Neuronal stem cell (in vitro differentiated cells): ENCODE data around the gene NTRK2.

ENCODE experiments used
- DNase-seq: peaks from one replicate; pipeline ENCODE4 v3.0.0-alpha.2; 2013; ENCODE audit warnings: low spot score
- H2AFZ ChIP-seq: one replicate; pipeline ENCODE4 v1.6.1; 2013; ENCODE audit warnings: mild to moderate bottlenecking, low read length, inconsistent platforms
- H2AK5ac ChIP-seq: 2 replicates; pipeline ENCODE4 v1.6.1; 2013; ENCODE audit warnings: low read depth, mild to moderate bottlenecking, inconsistent platforms, low read length, moderate library complexity, mixed read lengths
- H2BK120ac ChIP-seq: 2 replicates; pipeline ENCODE4 v1.6.1; 2013; ENCODE audit warnings: low read depth, mild to moderate bottlenecking, inconsistent platforms, low read length, moderate library complexity, mixed read lengths
- H2BK12ac ChIP-seq: one replicate; pipeline ENCODE4 v1.6.1; 2013; ENCODE audit warnings: low read length, inconsistent platforms
- H2BK15ac ChIP-seq: 2 replicates; pipeline ENCODE4 v1.6.1; 2013; ENCODE audit warnings: mild to moderate bottlenecking, low read length, inconsistent platforms, mixed read lengths
- H2BK5ac ChIP-seq: one replicate; pipeline ENCODE4 v1.6.1; 2013; ENCODE audit warnings: inconsistent platforms, mild to moderate bottlenecking, low read length, moderate library complexity
- H3K14ac ChIP-seq: one replicate; pipeline ENCODE4 v1.6.1; 2013; ENCODE audit warnings: low read length, inconsistent platforms
- H3K18ac ChIP-seq: 2 replicates; pipeline ENCODE4 v1.6.1; 2013; ENCODE audit warnings: low read length, inconsistent platforms
- H3K23ac ChIP-seq: 2 replicates; pipeline ENCODE4 v1.6.1; 2013; ENCODE audit warnings: low read depth, mild to moderate bottlenecking, mixed read lengths, low read length, inconsistent platforms; ENCODE audit not compliant: poor library complexity
- H3K27ac ChIP-seq: replicated peaks from 3 replicates; pipeline ENCODE4 v1.5.1; 2013; ENCODE audit warnings: low read length, inconsistent platforms
- H3K27me3 ChIP-seq, 3 experiments: 2 replicates each; pipeline ENCODE4 v1.6.1; 2013; ENCODE audit warnings: low read length in 3 of 3, mild to moderate bottlenecking in 2 of 3, inconsistent platforms in 1 of 3, low read depth in 1 of 3, mixed read lengths in 1 of 3, moderate library complexity in 1 of 3; ENCODE audit not compliant: control insufficient read depth in 3 of 3, insufficient read depth in 3 of 3
- H3K36me3 ChIP-seq, 2 donors: replicated peaks in 1 of 2; 2 replicates each; pipeline ENCODE4 v1.6.1; 2013; ENCODE audit warnings: low read length in 2 of 2; ENCODE audit not compliant: control insufficient read depth in 2 of 2, insufficient read depth in 2 of 2
- H3K4ac ChIP-seq: 2 replicates; pipeline ENCODE4 v1.6.1; 2013; ENCODE audit warnings: inconsistent platforms, mild to moderate bottlenecking, low read length, moderate library complexity
- H3K4me1 ChIP-seq, 2 donors: 1 replicate in 1 of 2; 2 replicates in 1 of 2; pipeline ENCODE4 v1.6.1; 2013; ENCODE audit warnings: low read length in 2 of 2, low read depth in 1 of 2; ENCODE audit not compliant: control insufficient read depth in 2 of 2, insufficient read depth in 1 of 2
- H3K4me2 ChIP-seq: one replicate; pipeline ENCODE4 v1.6.1; 2013; ENCODE audit warnings: mild to moderate bottlenecking, low read length, inconsistent platforms; ENCODE audit not compliant: insufficient read depth, poor library complexity, severe bottlenecking
- H3K4me3 ChIP-seq, 2 donors: 2 replicates each; pipeline ENCODE4 v1.5.1; 2013; ENCODE audit warnings: low read length in 2 of 2, mild to moderate bottlenecking in 2 of 2, inconsistent platforms in 1 of 2, moderate library complexity in 1 of 2
- H3K79me1 ChIP-seq: one replicate; pipeline ENCODE4 v1.6.1; 2013; ENCODE audit warnings: low read depth, mild to moderate bottlenecking, inconsistent platforms, low read length, moderate library complexity
- H3K9ac ChIP-seq: one replicate; pipeline ENCODE4 v1.6.1; 2013; ENCODE audit warnings: mild to moderate bottlenecking, low read depth, low read length, inconsistent platforms; ENCODE audit not compliant: poor library complexity
- H3K9me3 ChIP-seq, 2 donors: replicated peaks in 1 of 2; 2 replicates each; pipeline versions ENCODE3 to v1.6.1; 2013; ENCODE audit warnings: low read length in 2 of 2, mild to moderate bottlenecking in 2 of 2, inconsistent platforms in 1 of 2, low read depth in 1 of 2, mixed read lengths in 1 of 2, moderate library complexity in 1 of 2; ENCODE audit not compliant: control insufficient read depth in 2 of 2, insufficient read depth in 1 of 2
- H4K8ac ChIP-seq: one replicate; pipeline ENCODE4 v1.6.1; 2013; ENCODE audit warnings: low read depth, mild to moderate bottlenecking, inconsistent platforms, low read length, moderate library complexity
- H4K91ac ChIP-seq: one replicate; pipeline ENCODE4 v1.6.1; 2013; ENCODE audit warnings: low read length, low read depth, mild to moderate bottlenecking, inconsistent platforms; ENCODE audit not compliant: poor library complexity
- WGBS, 2 donors: extraction: QIAGEN DNeasy Blood & Tissue Kit; methylation state at CpG; one replicate each; pipeline ENCODE4 v1.1.7; 2013; ENCODE audit warnings: missing lambda C conversion rate in 2 of 2, mixed read lengths in 1 of 2; ENCODE audit not compliant: insufficient read length in 2 of 2, insufficient replicate concordance in 1 of 2; ENCODE audit errors: extremely low coverage in 2 of 2; 5-methylcytosine and 5-hydroxymethylcytosine counted together

NTRK2 gene

GRCh38 chr9:84947412-84947972 is 278.0 kb downstream of the NTRK2 start:
- Histone ChIP-seq H3K18ac (peak overlapping the region; percentile 1), H2BK120ac (no peak overlapping the region), H3K9me3 (peaks cover 2% of the 10 kb centered on the region in 2 donors), H3K4me2 (no peak overlapping the region), H3K79me1 (no peaks in the 10 kb centered on the region), H4K8ac (no peak overlapping the region), H2BK12ac (no peak overlapping the region), H3K36me3 (no peaks in the 10 kb centered on the region), H3K4me1 (peaks cover 2 to 16% of the 10 kb centered on the region in 2 donors), H2BK15ac (no peak overlapping the region), H3K14ac (no peak overlapping the region), H3K23ac (no peak overlapping the region), H2BK5ac (no peak overlapping the region), H2AK5ac (no peak overlapping the region), H3K4me3 (no peak overlapping the region), H3K9ac (no peak overlapping the region), H4K91ac (no peak overlapping the region), H3K27ac (no peak overlapping the region), H3K27me3 (no peaks in the 10 kb centered on the region), H2AFZ (no peak overlapping the region), H3K4ac (no peak overlapping the region)
- WGBS, 2 donors = no CpG with 5 or more reads among the region's 5 CpGs
- DNase-seq = no peak

- Histone ChIP-seq H3K79me1 (no peaks in the 10 kb centered on the region), H4K8ac (no peak overlapping the region), H3K4me1 (peaks cover 6 to 19% of the 10 kb centered on the region in 2 donors), H2AFZ (no peak overlapping the region), H2BK120ac (no peak overlapping the region), H2AK5ac (no peak overlapping the region), H3K9me3 (peaks cover 2% of the 10 kb centered on the region in 2 donors), H3K27me3 (no peaks in the 10 kb centered on the region), H2BK15ac (no peak overlapping the region), H3K23ac (no peak overlapping the region), H2BK12ac (no peak overlapping the region), H2BK5ac (no peak overlapping the region), H3K36me3 (no peaks in the 10 kb centered on the region), H3K4ac (no peak overlapping the region), H3K27ac (no peak overlapping the region), H3K18ac (no peak overlapping the region), H3K9ac (no peak overlapping the region), H3K14ac (no peak overlapping the region), H4K91ac (no peak overlapping the region), H3K4me2 (no peak overlapping the region), H3K4me3 (no peak overlapping the region)
- no CpG with 5 or more reads among the region's 4 CpGs for WGBS, 2 donors
- no peak for DNase-seq
Observed at GRCh38 chr9:84949258-84949657, 279.7 kb downstream of the NTRK2 start.

GRCh38 chr9:84949971-84950370 is 280.4 kb downstream of the NTRK2 start:
- H2BK5ac ChIP-seq = no peak overlapping the region
- no peak overlapping the region for H3K4me2 ChIP-seq
- H3K4ac ChIP-seq = no peak overlapping the region
- H3K14ac ChIP-seq = no peak overlapping the region
- peaks cover 2% of the 10 kb centered on the region in 2 donors for H3K9me3 ChIP-seq
- no peaks in the 10 kb centered on the region for H3K36me3 ChIP-seq
- no peak for DNase-seq
- H4K91ac ChIP-seq = no peak overlapping the region
- WGBS, 2 donors = no CpG with 5 or more reads among the region's 5 CpGs
- H3K27me3 ChIP-seq = no peaks in the 10 kb centered on the region
- no peak overlapping the region for H2AFZ ChIP-seq
- H2BK15ac ChIP-seq = no peak overlapping the region
- no peak overlapping the region for H3K9ac ChIP-seq
- no peaks in the 10 kb centered on the region for H3K79me1 ChIP-seq
- no peak overlapping the region for H2BK120ac ChIP-seq
- peaks cover 6 to 19% of the 10 kb centered on the region in 2 donors for H3K4me1 ChIP-seq
- no peak overlapping the region for H3K4me3 ChIP-seq
- H2BK12ac ChIP-seq = no peak overlapping the region
- no peak overlapping the region for H3K27ac ChIP-seq
- no peak overlapping the region for H2AK5ac ChIP-seq
- H3K18ac ChIP-seq = no peak overlapping the region
- H4K8ac ChIP-seq = no peak overlapping the region
- no peak overlapping the region for H3K23ac ChIP-seq

- peak overlapping the region; percentile 66 for H2BK12ac ChIP-seq
- H3K4me1 ChIP-seq = peaks cover 6 to 15% of the 10 kb centered on the region in 2 donors
- no peak overlapping the region for H3K14ac ChIP-seq
- H2AK5ac ChIP-seq = no peak overlapping the region
- peak overlapping the region; percentile 9 for H3K18ac ChIP-seq
- WGBS, 2 donors = no CpG with 5 or more reads among the region's 9 CpGs
- H3K23ac ChIP-seq = no peak overlapping the region
- no peak for DNase-seq
- H4K8ac ChIP-seq = no peak overlapping the region
- H3K4ac ChIP-seq = no peak overlapping the region
- H2BK120ac ChIP-seq = no peak overlapping the region
- H4K91ac ChIP-seq = no peak overlapping the region
- H3K9ac ChIP-seq = peak overlapping the region; percentile 33
- no peaks in the 10 kb centered on the region for H3K79me1 ChIP-seq
- no peak overlapping the region for H2AFZ ChIP-seq
- no peak overlapping the region for H2BK15ac ChIP-seq
- peaks cover 0 to 2% of the 10 kb centered on the region in 2 donors for H3K9me3 ChIP-seq
- no peak overlapping the region for H3K27ac ChIP-seq
- H3K4me2 ChIP-seq = no peak overlapping the region
- H2BK5ac ChIP-seq = no peak overlapping the region
- H3K4me3 ChIP-seq = no peak overlapping the region
- H3K27me3 ChIP-seq = no peaks in the 10 kb centered on the region
- H3K36me3 ChIP-seq = no peaks in the 10 kb centered on the region
Observed at GRCh38 chr9:84950879-84951811, 281.6 kb downstream of the NTRK2 start.
